H1 (cell line): ENCODE data around the gene NEK4. TPM values are rescaled to one million over a fixed set of nuclear protein-coding genes. Genes with fewer than 3 reads are reported as not detected.

Experiments
- CBX8 ChIP-seq: fragments of 300-800, 300-1000 bp; sonication (generic); IDR thresholded peaks from 2 replicates; pipeline ENCODE4 v1.7.1; 2016; ENCODE audit warnings: low read depth, low read length, borderline replicate concordance
- NRF1 ChIP-seq: IDR thresholded peaks from 2 replicates; pipeline ENCODE4 v1.6.1; 2011; ENCODE audit warnings: mild to moderate bottlenecking, low read depth, low read length, improper control_type of control experiment
- RNF2 ChIP-seq: fragments of 200-900, 300-1000 bp; sonication (generic); IDR thresholded peaks from 2 replicates; pipeline ENCODE4 v1.7.1; 2016; ENCODE audit warnings: borderline replicate concordance, low read depth, mild to moderate bottlenecking, antibody characterized with exemption, low read length; ENCODE audit not compliant: poor library complexity, severe bottlenecking; ENCODE audit errors: missing control alignments
- SAP30 ChIP-seq: fragments of 300-600 bp; sonication (generic); IDR thresholded peaks from 2 replicates; pipeline ENCODE4 v1.7.1; 2012; ENCODE audit warnings: low read length, moderate library complexity, mild to moderate bottlenecking, inconsistent platforms; ENCODE audit not compliant: insufficient read depth, insufficient replicate concordance
- polyA plus RNA-seq, 7 experiments: library from polyadenylated mRNA; depleted of rRNA in 3 of 7; stranded (reverse) in 5 of 7; unstranded in 2 of 7; fragments of >200 nt in 5 of 7; fragments of 200-250 nt in 2 of 7; gene quantifications; 1 replicate in 5 of 7; 2 replicates in 1 of 7; 4 replicates in 1 of 7; pipeline versions ENCODE4 v1.2.1 to v1.2.3, GENCODE V29; 2011 to 2013; ENCODE audit warnings: missing spikeins in 2 of 7, mixed read lengths in 2 of 7
- total RNA-seq: library from RNA; stranded (reverse); fragmentation: NEBNext Ultra II Directional; extraction: Animal tissue kit (Norgen Biotek cat#: 25700); gene quantifications from 2 replicates; pipeline ENCODE4 v1.2.1, GENCODE V29; 2021
- TF ChIP-seq, protein P1 (sequence below): fragments of 300-600 bp; sonication (generic); IDR thresholded peaks from 2 replicates; pipeline ENCODE4 v1.7.1; 2012; ENCODE audit warnings: low read length, moderate library complexity, mild to moderate bottlenecking, inconsistent platforms; ENCODE audit not compliant: insufficient replicate concordance

The NEK4 gene
- total and polyA plus RNA-seq, 2 of the 8 experiments (the other 6 are each of a cell fraction or from before 2014, with no cell fraction given) = 7.5 to 40.0 TPM

DNA sequence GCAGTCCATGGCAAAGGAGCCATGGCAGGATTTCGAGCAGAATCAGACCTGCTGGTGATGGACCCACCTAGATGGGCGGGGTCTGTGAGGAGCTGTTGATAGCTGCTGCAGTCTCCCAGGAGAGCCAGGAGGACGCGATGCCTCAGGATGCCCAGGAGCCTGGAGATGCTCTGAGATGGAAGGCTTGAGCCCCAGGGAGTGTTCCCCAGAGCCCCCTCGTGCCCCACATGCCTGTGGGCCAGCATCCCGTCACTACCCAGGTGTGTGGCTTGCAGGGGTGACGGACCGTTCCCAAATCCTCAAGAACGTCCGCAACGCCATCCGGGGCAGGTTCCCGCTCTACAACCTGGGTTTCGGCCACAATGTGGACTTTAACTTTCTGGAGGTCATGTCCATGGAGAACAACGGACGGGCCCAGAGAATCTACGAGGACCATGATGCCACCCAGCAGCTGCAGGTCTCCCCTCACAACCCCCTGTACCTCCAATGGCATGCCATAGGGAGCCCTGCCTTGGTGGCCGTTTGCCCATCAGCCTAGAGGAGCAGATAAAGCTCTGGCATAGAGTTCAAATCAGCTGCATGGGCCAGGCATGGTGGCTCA, 13.4 kb upstream of the NEK4 start (continued):
- TF ChIP-seq SAP30 (no peak), RNF2 (no peak), CBX8 (no peak), NRF1 (no peak)
- TF ChIP-seq, protein P1, sequence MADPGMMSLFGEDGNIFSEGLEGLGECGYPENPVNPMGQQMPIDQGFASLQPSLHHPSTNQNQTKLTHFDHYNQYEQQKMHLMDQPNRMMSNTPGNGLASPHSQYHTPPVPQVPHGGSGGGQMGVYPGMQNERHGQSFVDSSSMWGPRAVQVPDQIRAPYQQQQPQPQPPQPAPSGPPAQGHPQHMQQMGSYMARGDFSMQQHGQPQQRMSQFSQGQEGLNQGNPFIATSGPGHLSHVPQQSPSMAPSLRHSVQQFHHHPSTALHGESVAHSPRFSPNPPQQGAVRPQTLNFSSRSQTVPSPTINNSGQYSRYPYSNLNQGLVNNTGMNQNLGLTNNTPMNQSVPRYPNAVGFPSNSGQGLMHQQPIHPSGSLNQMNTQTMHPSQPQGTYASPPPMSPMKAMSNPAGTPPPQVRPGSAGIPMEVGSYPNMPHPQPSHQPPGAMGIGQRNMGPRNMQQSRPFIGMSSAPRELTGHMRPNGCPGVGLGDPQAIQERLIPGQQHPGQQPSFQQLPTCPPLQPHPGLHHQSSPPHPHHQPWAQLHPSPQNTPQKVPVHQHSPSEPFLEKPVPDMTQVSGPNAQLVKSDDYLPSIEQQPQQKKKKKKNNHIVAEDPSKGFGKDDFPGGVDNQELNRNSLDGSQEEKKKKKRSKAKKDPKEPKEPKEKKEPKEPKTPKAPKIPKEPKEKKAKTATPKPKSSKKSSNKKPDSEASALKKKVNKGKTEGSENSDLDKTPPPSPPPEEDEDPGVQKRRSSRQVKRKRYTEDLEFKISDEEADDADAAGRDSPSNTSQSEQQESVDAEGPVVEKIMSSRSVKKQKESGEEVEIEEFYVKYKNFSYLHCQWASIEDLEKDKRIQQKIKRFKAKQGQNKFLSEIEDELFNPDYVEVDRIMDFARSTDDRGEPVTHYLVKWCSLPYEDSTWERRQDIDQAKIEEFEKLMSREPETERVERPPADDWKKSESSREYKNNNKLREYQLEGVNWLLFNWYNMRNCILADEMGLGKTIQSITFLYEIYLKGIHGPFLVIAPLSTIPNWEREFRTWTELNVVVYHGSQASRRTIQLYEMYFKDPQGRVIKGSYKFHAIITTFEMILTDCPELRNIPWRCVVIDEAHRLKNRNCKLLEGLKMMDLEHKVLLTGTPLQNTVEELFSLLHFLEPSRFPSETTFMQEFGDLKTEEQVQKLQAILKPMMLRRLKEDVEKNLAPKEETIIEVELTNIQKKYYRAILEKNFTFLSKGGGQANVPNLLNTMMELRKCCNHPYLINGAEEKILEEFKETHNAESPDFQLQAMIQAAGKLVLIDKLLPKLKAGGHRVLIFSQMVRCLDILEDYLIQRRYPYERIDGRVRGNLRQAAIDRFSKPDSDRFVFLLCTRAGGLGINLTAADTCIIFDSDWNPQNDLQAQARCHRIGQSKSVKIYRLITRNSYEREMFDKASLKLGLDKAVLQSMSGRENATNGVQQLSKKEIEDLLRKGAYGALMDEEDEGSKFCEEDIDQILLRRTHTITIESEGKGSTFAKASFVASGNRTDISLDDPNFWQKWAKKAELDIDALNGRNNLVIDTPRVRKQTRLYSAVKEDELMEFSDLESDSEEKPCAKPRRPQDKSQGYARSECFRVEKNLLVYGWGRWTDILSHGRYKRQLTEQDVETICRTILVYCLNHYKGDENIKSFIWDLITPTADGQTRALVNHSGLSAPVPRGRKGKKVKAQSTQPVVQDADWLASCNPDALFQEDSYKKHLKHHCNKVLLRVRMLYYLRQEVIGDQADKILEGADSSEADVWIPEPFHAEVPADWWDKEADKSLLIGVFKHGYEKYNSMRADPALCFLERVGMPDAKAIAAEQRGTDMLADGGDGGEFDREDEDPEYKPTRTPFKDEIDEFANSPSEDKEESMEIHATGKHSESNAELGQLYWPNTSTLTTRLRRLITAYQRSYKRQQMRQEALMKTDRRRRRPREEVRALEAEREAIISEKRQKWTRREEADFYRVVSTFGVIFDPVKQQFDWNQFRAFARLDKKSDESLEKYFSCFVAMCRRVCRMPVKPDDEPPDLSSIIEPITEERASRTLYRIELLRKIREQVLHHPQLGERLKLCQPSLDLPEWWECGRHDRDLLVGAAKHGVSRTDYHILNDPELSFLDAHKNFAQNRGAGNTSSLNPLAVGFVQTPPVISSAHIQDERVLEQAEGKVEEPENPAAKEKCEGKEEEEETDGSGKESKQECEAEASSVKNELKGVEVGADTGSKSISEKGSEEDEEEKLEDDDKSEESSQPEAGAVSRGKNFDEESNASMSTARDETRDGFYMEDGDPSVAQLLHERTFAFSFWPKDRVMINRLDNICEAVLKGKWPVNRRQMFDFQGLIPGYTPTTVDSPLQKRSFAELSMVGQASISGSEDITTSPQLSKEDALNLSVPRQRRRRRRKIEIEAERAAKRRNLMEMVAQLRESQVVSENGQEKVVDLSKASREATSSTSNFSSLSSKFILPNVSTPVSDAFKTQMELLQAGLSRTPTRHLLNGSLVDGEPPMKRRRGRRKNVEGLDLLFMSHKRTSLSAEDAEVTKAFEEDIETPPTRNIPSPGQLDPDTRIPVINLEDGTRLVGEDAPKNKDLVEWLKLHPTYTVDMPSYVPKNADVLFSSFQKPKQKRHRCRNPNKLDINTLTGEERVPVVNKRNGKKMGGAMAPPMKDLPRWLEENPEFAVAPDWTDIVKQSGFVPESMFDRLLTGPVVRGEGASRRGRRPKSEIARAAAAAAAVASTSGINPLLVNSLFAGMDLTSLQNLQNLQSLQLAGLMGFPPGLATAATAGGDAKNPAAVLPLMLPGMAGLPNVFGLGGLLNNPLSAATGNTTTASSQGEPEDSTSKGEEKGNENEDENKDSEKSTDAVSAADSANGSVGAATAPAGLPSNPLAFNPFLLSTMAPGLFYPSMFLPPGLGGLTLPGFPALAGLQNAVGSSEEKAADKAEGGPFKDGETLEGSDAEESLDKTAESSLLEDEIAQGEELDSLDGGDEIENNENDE = no peak
